Osteoblast (primary cell): ENCODE data around the gene DQX1. TPM values are rescaled to one million over a fixed set of nuclear protein-coding genes. Genes with fewer than 3 reads are reported as not detected.

ENCODE experiments used
- DNase-seq: peaks from one replicate; pipeline ENCODE4 v3.0.0; 2011; ENCODE audit warnings: low spot score, mixed read lengths; ENCODE audit not compliant: insufficient read length; ENCODE audit errors: missing footprints
- H2AFZ ChIP-seq: 2 replicates; pipeline ENCODE4 v1.6.0; 2011; ENCODE audit warnings: mild to moderate bottlenecking, low read length
- H3K27ac ChIP-seq: 2 replicates; pipeline ENCODE4 v1.5.1; 2011; ENCODE audit warnings: mild to moderate bottlenecking, low read depth, low read length, moderate library complexity
- H3K27me3 ChIP-seq: 2 replicates; pipeline ENCODE4 v1.6.0; 2012; ENCODE audit warnings: mild to moderate bottlenecking, control low read depth, inconsistent platforms, low read length, moderate library complexity; ENCODE audit not compliant: insufficient read depth
- H3K36me3 ChIP-seq: 2 replicates; pipeline ENCODE4 v1.5.1; 2011; ENCODE audit warnings: mild to moderate bottlenecking, low read length, control low read depth, moderate library complexity; ENCODE audit not compliant: insufficient read depth
- H3K4me1 ChIP-seq: 2 replicates; pipeline ENCODE4 v1.5.1; 2011; ENCODE audit warnings: mild to moderate bottlenecking, low read length, control low read depth, moderate library complexity; ENCODE audit not compliant: insufficient read depth
- H3K4me2 ChIP-seq: 2 replicates; pipeline ENCODE4 v1.6.0; 2011; ENCODE audit warnings: mild to moderate bottlenecking, low read length; ENCODE audit not compliant: insufficient read depth
- H3K4me3 ChIP-seq: fragments of 200-600 bp; sonication (generic); 3 replicates; pipeline ENCODE4 v1.5.1; 2012; ENCODE audit warnings: mild to moderate bottlenecking, low read length, inconsistent platforms; ENCODE audit not compliant: insufficient read depth
- H3K79me2 ChIP-seq: 2 replicates; pipeline ENCODE4 v1.6.0; 2012; ENCODE audit warnings: mild to moderate bottlenecking, low read length, control low read depth, inconsistent platforms; ENCODE audit not compliant: insufficient read depth
- H3K9me3 ChIP-seq: 2 replicates; pipeline ENCODE4 v1.5.1; 2011; ENCODE audit warnings: low read depth, low read length, control low read depth
- H4K20me1 ChIP-seq: 2 replicates; pipeline ENCODE4 v1.6.0; 2012; ENCODE audit warnings: mild to moderate bottlenecking, low read length, control low read depth; ENCODE audit not compliant: insufficient read depth
- total RNA-seq: library from RNA; depleted of rRNA; stranded (reverse); fragments of >200 nt; gene quantifications from 2 replicates; pipeline ENCODE4 v1.2.3, GENCODE V29; 2012
- TF ChIP-seq, protein P1 (sequence below): IDR thresholded peaks from 2 replicates; pipeline ENCODE4 v1.5.1; 2011; ENCODE audit warnings: mild to moderate bottlenecking, low read depth, low read length, moderate library complexity; ENCODE audit errors: extremely low read depth

Gene DQX1
- total RNA-seq, 1 donor = not detected

- no peaks in the 10 kb centered on the region for H3K9me3 ChIP-seq
- H4K20me1 ChIP-seq = peaks cover 16% of the 10 kb centered on the region
- no peak overlapping the region for H2AFZ ChIP-seq
- peaks cover 27% of the 10 kb centered on the region for H3K36me3 ChIP-seq
- no peaks in the 10 kb centered on the region for H3K27me3 ChIP-seq
- no peak overlapping the region for H3K27ac ChIP-seq
- H3K4me2 ChIP-seq = no peak overlapping the region
- H3K4me3 ChIP-seq = no peak overlapping the region
- H3K79me2 ChIP-seq = peaks cover 44% of the 10 kb centered on the region
- peaks cover 27% of the 10 kb centered on the region for H3K4me1 ChIP-seq
- peak; percentile 54 for DNase-seq
- TF ChIP-seq, protein P1, sequence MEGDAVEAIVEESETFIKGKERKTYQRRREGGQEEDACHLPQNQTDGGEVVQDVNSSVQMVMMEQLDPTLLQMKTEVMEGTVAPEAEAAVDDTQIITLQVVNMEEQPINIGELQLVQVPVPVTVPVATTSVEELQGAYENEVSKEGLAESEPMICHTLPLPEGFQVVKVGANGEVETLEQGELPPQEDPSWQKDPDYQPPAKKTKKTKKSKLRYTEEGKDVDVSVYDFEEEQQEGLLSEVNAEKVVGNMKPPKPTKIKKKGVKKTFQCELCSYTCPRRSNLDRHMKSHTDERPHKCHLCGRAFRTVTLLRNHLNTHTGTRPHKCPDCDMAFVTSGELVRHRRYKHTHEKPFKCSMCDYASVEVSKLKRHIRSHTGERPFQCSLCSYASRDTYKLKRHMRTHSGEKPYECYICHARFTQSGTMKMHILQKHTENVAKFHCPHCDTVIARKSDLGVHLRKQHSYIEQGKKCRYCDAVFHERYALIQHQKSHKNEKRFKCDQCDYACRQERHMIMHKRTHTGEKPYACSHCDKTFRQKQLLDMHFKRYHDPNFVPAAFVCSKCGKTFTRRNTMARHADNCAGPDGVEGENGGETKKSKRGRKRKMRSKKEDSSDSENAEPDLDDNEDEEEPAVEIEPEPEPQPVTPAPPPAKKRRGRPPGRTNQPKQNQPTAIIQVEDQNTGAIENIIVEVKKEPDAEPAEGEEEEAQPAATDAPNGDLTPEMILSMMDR = no peak
Measured at GRCh38 chr2:74526649-74527230, 709 bp upstream of the DQX1 start.

DNA sequence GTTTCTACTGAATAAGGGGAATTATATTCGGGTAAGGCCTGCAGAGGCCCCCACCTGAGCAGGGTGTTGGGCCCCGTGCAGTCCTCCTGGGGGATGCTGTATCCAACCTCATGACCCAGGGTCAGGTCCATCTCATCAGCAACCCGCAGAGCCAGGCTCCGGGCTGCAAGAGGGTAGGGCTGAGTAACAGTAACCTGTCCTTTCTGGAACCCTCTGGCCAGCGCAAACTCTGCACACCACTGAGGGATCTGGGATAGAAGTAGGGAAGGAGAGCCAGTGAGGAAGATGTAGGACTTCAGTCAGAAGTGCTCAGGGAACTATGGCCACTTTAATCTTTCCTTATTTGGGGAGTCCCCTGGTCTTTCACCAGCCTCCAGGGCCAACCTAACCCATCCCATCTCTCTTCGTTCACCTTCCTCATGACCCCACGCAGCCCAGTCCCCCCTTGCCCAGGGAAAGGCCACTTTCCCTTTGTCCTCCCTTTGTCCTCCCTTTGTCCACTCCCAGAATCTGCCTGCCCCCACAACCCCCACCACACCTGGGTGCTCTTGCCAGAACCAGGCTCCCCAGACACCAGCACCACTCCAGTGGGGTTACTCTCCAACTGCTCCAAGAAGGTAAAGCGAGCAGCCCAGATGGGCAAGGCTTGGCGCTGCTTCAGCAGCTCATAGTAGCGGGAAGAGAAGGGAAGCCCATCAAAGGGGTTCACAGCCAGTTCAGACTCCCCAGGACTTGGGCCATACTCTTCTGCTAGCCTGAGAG, 895 bp downstream of the DQX1 start:
- peak; percentile 25 for DNase-seq
- H3K4me2 ChIP-seq = no peak overlapping the region
- H3K36me3 ChIP-seq = peaks cover 27% of the 10 kb centered on the region
- H3K4me3 ChIP-seq = no peak overlapping the region
- H3K4me1 ChIP-seq = peaks cover 14% of the 10 kb centered on the region
- H3K27me3 ChIP-seq = peaks cover 7% of the 10 kb centered on the region
- TF ChIP-seq, protein P1 = no peak
- peaks cover 16% of the 10 kb centered on the region for H4K20me1 ChIP-seq
- H3K79me2 ChIP-seq = peaks cover 28% of the 10 kb centered on the region
- no peaks in the 10 kb centered on the region for H3K9me3 ChIP-seq
- no peak overlapping the region for H2AFZ ChIP-seq
- H3K27ac ChIP-seq = no peak overlapping the region

DNA sequence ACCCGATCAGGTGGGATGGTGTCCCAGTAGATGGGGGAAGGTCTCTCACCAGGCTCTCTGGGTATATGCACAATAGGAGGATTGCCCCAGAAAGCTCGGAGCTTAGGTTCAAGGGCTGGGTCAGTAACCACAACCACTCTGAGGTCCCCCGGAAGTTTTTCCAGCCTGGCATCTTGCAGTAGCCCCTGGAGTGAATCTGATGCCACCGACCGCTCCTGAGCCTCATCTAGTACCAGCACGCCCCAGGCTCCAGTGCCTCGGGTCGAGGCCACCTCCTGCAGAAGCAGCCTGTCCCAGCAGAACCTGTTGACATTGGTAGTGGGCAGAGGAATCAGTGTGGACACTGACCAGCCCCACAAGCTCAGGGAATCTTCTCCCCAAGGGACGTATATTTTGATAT, 2.0 kb downstream of the DQX1 start:
- Histone ChIP-seq H3K4me1 (peaks cover 12% of the 10 kb centered on the region), H3K36me3 (peaks cover 27% of the 10 kb centered on the region), H3K27ac (no peak overlapping the region), H3K4me3 (no peak overlapping the region), H3K9me3 (no peaks in the 10 kb centered on the region), H3K4me2 (no peak overlapping the region), H4K20me1 (peaks cover 14% of the 10 kb centered on the region), H3K79me2 (peaks cover 20% of the 10 kb centered on the region), H2AFZ (no peak overlapping the region), H3K27me3 (peaks cover 18% of the 10 kb centered on the region)
- TF ChIP-seq, protein P1 = no peak
- peak; percentile 22 for DNase-seq

GRCh38 chr2:74522516-74522915, 3.5 kb downstream of the DQX1 start:
- Histone ChIP-seq H3K79me2 (peaks cover 5% of the 10 kb centered on the region), H4K20me1 (peaks cover 4% of the 10 kb centered on the region), H3K27ac (no peak overlapping the region), H2AFZ (no peak overlapping the region), H3K4me2 (no peak overlapping the region), H3K36me3 (peaks cover 19% of the 10 kb centered on the region), H3K27me3 (peaks cover 33% of the 10 kb centered on the region), H3K9me3 (no peaks in the 10 kb centered on the region), H3K4me3 (no peak overlapping the region), H3K4me1 (no peaks in the 10 kb centered on the region)
- DNase-seq = peak; percentile 68
- TF ChIP-seq, protein P1 = no peak
